Choroid plexus epithelial cell (primary cell): ENCODE results near the gene TNFRSF18.

Source experiments
- DNase-seq: peaks from one replicate; pipeline ENCODE4 v3.0.0-alpha.2; 2010; ENCODE audit warnings: low read depth
- H3K4me3 ChIP-seq: 2 replicates; pipeline ENCODE4 v1.5.1; 2011; ENCODE audit warnings: low read depth, mild to moderate bottlenecking, control low read depth, low read length, moderate library complexity
- CTCF ChIP-seq: conservative IDR thresholded peaks from 2 replicates; pipeline ENCODE4 v1.5.1; 2011; ENCODE audit warnings: low read depth, mild to moderate bottlenecking, control low read depth, inconsistent platforms, low read length, moderate library complexity

Gene TNFRSF18

DNA sequence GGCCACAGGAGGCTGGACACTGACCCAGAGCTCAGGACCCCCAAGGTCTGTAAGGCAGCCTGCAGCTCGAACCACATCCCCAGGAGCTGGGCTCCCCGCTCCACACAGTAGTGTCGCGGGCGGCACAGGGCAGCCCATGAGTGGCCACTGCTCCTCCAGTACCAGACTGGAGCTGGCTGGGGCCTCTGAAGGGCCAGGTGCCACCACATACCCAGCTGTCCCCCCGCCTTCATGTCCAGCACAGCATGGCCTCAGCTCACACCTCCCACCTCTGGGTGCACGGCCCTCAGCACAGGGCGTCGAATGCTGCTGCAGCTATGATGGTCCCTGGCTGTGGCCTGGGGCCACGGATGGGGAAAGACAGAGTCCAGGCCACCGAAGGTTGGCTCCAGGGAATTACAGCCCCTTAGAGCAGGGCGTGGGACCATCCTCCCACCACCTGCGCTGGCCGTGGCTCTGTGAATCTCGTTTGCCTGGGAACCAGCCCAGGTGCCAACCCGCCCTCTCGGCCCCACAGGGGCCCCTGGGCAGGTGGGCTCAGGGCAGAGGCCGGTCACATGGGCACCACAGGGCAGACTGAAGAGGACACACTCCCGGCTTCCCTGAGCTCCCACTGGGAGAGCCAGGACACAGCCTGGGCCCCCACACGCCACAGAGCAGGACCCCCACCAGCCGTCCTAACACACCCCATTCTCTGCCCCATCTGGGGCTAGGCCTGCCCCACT, 9.7 kb upstream of the TNFRSF18 start:
- DNase-seq, result no peak
- H3K4me3 ChIP-seq, result no peak overlapping the region
- no peak for TF ChIP-seq CTCF

DNA sequence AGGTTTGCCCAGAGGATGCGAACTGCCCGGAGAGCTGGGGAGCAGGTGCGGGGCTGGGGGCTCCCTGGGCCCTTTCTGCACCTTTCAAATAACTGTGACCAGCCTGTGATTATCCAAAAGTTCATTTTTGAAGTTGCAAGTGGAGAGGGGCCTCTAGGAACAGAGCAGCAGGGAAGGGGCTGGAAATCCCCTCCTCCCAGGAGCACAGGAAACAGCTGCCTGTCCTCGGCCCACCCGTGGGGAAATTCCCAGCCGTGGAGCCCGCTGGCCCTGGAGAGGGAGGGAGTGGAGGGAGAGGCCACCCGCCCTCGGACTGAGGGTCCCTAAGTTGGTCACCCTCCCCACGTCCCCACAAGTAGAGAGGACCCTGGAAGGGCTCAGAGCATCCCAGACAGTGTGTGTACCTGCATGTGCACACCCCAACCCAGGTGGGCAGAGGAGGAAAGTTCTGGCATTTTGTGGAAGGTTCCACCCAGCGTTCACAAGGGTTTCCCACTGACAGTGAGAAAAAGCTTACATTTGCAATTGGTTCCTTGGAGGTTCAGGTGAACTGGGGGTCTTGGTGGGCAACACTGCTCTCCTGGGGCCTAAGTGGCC, 8.8 kb upstream of the TNFRSF18 start:
- no peak for TF ChIP-seq CTCF
- peak; percentile 22 for DNase-seq
- H3K4me3 ChIP-seq, result no peak overlapping the region

GRCh38 chr1:1213345-1214265, 7.2 kb upstream of the TNFRSF18 start, which contains the start of gene TNFRSF4:
Gene TNFRSF4 (minus strand): TSS chr1:1214153. CDS start chr1:1214127, 26 bp downstream.
- no peak within 1 kb of the TSS for H3K4me3 ChIP-seq
- TF ChIP-seq CTCF, result no peak
- DNase-seq, result no peak

DNA sequence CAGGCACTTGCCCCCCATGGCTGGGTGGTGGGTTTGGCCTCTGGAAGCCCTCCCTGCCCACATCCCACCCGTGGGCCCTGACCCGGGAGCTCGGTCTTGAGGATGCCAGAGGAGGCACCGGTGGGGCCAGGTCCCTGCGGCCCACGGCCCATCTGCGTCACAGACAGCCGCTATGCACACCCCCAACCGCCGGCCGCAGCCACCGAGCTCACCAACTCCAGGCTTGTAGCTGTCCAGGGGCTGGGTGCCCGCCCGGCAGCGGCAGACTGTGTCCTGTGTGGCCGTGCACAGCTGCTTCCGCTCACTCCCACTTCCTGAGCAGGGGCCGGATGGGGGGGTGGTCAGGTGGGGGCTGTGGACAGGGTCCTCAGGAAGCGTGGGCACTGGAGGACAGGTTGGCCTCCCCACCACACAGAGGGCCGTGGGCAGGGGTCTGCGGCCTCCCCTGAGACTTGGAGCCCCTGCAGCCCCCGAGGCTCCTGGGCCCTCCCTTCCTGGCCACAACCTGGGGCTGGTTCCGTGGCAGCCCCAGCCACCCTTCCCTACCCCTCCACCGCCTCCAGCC, 6.5 kb upstream of the TNFRSF18 start:
- no peak for TF ChIP-seq CTCF
- DNase-seq, result no peak
- H3K4me3 ChIP-seq, result no peak overlapping the region

- no peak overlapping the region for H3K4me3 ChIP-seq
- DNase-seq, result no peak
- TF ChIP-seq CTCF, result no peak
Observed at GRCh38 chr1:1211541-1212441, 5.4 kb upstream of the TNFRSF18 start.
